ENCODE data around the gene IRGC.

- TF ChIP-seq CTCF (IDR thresholded peaks at IDR 0.05): no peak
- peak; percentile 87 for TF ChIP-seq POLR2A (IDR thresholded peaks at IDR 0.05)
- no peak for TF ChIP-seq EP300 (IDR thresholded peaks at IDR 0.05; ENCODE audit: low read depth)
These were observed 38.8 kb downstream of the IRGC start, which contains the start of gene SMG9 for GRCh38 chr19:43754503-43755255.

Measured in transverse colon (tissue), 3 donors.